ENCODE measurements around the gene FAHD1.
"Not testable (repeated sequence)": the region's sequence is repeated elsewhere in the genome, so short reads cannot be mapped to it uniquely, and the experiment has no call there.

The FAHD1 gene

DNA sequence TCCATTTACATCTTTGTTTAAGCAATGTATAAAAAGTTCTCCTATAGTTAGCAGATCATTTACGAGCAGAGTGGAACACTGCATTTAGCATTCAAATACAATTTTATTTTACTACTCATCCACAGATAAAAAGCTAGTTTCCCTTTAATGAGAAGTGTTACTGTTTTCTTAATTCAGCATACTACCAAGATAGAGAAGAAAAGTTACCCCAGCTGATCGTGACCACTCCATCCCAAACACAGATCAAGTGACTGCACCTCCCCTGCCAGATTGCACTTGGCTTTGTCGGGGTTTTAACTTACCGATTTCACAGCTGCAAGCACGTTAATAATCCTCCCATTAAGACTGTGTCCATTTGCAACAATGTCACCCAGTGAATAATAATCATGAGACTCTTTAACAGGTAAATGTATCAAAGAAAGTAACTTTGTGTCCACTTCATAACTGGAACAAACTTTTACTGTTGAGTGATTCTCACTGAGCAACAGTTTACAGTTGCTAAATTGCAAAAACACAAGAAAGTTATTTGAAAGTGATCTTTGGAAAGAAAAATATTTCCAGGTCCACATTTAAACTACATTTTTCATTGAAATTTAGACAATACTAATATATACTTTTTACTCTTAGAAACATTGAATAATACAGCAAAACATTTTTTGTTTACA is 30.6 kb downstream of the FAHD1 start:
- no peak for DNase-seq

DNA sequence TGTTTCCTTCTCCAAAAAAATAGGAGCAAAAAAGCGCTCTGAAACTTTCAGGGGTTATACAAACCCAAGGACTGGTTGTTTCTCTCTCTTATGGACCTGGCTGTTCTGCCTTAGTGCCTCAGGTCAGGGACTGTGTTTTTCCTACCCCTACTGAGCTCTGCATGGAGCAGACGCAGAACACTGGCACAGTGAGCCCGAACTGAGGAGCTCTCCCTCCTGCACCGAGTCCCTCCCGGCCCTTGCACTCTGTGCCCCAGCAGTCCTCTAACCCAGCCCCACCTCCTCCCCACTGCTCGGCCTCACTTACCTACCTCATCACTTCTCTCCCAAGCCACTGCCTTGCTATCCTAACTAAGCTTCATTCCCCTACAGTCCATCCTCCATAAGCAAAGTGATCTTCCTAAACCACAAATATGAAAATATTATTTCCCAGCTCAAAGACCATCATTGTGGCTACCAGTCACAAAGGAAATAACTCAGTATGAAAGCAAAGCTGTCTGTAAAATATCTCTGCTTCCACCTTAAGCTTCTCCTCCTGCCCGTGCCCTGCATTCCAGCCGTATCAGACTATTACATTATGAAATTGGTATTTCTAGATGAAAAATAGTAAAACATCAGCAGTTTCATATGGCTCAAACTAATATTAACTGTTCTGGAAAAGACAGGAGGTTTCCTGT is 31.3 kb downstream of the FAHD1 start:
- peak; percentile 52 for DNase-seq

DNA sequence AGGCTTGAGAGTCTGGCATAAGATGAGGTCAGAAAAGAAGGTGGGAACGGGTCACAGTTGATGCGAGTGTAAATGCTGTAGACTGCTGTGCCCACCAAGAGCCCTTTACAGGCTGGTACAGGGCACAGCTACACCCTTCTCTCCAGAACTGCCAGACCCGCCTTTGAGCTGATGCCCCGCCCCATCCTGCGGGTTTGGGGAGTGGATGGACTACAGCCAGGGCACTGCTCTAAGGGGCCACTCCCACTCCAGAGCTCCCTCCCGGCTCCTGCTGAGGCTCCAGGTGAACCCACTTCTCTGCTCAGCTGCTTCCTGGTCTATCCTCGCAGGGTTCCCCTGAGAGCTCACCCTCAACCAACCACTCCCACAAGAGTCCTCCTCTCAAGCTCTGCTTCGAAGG is 32.6 kb downstream of the FAHD1 start:
- DNase-seq: no peak

DNA sequence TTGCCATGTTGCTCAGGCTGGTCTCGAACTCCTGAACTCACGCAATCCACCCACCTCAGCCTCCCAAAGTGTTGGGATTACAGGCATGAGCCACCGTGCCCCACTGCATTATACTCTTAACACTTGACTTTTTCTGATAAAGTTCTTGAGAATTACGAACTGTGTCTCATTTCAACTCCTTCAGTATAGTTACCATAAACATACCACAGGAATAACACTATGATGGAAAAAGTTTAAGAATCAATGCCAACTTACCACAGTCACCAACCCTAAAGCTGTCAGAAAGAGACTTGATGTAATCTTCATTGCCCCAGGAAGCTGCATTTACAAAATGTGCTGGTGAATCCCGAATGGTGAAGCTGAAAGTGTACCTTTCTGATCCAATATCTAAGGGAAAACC is 34.7 kb downstream of the FAHD1 start:
- DNase-seq: no peak

DNA sequence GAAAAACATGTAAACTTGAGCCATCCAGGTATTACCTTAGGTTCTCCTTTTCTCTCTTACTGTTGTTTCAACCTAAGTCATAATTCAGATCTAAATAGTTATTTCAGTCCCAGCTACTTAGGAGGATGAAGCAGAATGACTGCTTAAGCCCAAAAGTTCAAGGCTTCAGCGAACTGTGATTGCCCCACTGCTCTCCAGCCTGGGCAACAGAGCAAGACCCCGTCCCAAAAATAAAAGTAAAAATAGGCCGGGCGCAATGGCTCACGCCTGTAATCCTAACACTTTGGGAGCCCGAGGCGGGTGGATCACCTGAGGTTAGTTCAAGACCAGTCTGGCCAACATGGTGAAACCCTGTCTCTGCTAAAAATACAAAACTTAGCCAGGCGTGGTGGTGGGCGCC is 35.4 kb downstream of the FAHD1 start:
- DNase-seq: no peak

DNA sequence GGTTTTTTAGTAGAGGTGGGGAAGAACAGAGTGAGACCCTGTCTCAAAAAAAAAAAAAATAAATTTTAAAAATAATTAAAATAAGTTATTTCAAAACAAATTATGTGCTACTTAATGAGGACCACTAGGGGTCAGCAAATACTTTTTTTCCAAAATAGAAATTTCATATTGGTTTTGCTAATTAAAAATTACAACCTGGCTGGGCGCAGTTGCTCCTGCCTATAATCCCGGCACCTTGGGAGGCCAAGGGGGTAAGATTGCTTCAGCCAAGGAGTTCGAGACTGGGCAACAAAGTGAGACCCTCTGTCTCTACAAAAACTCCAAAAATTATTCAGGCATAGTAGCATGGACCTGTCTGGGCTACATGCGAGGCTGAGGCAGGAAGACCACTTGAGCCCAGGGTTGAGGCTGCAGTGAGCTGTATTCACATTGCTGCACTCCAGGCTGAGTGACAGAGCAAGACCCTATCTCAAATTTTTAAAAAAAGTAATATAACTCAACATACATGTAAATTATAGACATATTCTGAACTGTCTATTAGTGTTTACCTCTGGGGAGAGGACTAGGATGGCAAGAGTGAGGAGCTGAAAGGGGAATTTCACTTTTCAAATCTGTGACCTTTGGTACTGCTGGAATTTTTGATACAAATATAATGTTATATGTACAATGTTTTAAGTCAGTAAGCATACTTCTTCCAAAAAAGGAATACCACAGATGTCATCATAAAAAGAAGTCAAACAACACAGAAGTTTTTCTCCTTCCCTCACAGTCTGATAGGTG is 36.9 kb downstream of the FAHD1 start:
- peak; percentile 36 for DNase-seq

DNA sequence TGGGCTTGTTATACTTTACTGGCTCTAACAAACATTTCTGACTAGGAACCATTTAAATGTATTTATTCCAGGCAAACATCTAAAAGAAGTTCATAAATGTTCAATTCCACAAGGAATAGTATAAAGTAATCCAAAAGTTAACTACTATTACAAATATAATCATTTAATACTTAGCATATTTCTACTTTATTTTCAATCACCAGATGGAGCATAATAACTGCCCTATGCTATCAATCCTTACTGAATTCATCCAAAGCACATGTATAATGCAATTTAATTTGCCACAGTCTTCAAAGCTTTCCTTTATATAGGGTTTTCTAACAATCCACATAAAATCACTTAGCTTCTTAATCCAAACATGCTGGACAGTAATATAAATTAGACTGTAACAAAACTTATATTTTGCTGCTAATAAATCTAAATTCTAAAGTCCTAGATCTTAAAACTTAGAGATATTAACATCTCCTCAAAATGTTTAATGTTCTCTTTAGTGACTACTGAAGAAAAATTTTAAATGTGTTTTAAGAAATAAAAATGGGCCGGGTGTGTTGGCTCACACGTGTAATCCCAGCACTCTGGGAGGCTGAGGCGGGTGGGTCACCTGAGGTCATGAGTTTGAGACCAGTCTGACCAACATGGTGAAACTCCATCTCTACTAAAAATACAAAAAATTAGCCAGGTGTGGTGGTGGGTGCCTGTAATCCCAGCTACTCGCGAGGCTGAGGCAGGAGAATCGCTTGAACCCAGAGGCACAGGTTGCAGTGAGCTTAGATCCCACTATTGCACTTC is 39.1 kb downstream of the FAHD1 start:
- DNase-seq: no peak

DNA sequence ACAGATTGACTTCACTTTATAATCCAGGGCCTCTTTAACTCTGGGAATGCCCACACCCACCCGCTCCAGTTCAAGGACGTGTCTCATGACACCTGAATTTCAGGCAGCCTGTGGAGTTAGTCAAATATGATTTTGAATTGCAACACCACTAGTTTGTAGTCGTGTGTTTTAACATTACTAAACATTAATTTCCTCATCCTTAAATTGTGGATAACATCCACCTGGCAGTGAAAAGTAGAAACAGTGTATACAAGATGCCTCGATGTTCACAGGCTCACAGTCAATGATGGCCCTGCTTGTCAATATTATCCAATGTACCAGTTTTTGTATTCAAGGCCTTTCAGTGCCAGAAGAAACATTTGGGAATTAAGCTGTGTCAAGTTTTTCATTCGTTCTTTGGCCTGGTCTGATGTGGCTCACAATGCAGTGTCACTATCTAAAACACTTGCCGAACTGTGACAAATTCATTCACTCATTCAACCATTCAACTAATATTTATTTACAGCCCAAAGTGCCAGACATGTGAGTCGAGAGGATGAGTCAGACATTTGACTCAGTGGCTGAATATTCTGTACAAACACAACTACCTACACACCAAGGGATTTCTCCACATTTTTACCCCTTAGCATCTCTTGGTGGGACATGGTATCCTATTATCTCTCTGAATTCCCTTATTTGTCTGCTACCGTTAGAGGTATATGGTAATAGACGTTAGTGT is 43.5 kb downstream of the FAHD1 start:
- peak; percentile 56 for DNase-seq

DNA sequence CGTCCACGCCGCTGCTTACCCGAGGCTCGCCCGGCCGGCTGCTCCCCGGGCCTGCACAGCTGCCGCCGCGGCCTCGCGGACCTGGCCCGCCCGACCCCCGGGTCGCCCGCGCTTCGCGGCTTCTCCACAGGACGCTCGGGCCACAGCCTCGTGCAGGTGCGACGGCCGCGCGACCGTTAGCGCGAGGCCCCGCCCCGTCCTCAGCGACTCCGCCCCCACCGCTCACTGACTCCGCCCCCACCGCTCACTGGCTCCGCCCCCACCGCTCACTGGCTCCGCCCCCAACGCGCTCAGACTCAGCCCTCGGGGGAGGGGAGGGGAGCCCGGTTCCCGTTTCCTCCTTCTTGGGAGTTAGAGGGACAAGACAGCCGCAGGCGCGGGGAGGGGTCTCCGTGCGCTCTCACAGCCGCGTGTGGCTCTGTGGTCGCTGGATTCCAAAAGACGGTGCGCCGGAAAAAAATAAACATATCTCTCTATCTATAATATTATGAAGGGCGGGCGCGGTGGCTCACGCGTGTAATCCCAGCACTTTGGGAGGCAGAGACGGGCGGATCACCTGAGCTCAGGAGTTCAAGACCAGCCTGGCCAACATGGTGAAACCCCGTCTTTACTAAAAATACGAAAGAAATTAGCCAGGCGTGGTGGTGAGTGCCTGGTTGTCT is 45.1 kb downstream of the FAHD1 start, which contains the start of gene MEIOB:
MEIOB (minus strand) TSS at position 191 of the 662 bp plus-strand sequence. CDS start 3,989 bp downstream, outside the sequence.
- DNase-seq: peak; percentile 40

DNA sequence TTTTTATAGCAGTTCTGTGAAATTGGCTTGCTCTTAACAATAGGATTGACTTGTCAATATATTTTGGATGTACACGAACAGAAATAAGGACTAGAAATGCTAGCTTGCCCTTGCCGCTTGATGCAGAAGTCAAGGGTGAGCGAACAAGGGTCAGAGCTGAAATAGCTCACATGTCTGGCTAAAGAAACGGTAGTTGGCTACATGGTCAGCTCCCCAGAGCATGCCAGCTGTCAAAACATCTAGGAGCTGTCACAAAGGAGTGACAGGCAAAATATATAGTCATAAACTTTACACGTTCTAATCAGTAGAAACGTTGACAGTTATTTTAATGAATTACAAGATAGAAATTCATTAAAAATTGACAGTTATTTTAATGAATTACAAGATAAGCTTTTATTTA is 47.8 kb downstream of the FAHD1 start:
- DNase-seq: no peak

DNA sequence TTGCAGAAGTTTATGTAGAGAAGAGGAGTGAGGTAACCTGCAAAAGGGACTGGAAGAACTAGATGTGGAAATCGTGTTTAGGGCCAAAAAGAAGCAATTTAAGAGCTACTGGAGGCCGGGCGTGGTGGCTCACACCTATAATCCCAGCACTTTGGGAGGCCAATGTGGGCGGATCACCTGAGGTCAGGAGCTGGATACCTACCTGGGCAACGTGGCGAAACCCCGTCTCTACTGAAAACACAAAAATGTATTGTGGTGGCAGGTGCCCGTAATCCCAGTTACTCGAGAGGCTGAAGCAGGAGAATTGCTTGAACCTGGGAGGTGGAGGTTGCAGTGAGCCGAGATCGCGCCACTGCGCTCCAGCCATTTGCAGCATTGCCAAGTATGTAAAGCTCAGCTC is 49.1 kb downstream of the FAHD1 start:
- DNase-seq: not testable (repeated sequence)

DNA sequence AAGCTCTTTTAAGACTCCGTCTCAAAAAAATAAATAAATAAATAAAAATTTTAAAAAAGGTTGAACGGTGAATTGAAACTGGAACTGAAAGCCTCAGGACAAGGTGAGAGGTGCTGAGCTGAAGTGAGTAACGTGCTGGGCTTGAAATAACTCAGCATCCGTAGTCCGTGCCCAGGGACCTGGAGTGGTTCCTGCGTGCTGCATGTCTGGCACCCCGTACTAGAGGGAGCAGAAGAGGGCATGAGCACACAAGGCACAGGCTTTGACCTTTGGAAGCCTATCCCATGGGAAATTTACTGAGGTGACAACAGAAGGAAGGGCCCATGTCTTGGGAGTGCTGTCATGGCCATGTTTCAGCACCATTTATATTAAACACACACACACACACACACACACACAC is 49.5 kb downstream of the FAHD1 start:
- no peak for DNase-seq

DNA sequence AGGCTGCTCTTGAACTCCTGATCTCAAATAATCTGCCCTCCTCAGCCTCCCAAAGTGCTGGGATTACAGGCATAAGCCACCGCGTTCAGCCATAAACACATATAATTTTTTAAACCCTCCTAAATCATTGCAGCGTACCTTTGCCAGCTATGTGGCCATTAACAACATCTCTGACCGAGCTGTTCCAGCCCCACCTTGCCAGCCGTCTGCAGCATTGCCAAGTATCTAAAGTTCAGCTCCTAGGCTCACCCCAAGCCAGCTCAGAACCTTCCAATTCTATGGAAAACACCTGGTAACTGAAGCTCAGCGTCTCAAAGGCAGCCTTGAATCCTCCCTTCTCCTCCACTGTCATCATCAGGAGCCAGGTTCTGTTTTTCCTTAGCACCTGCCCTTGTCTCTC is 50.1 kb downstream of the FAHD1 start:
- no peak for DNase-seq

DNA sequence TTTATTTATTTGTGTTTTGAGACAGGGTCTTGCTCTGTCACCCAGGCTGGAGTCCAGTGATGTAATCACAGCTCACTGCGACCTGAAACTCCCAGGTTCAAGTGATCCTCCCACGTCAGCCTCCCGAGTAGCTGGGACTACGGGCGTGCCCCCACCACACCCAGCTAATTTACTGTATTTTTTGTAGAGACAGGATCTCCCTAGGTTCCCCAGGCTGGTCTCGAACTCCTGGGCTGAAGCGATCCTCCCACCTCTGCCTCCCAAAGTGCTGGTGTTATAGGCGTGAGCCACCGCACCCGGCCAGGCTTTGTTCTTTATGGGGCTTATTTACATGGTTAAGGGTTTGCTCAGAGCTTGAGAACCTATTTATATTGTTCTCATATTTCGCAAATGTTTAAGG is 50.8 kb downstream of the FAHD1 start:
- DNase-seq: no peak

DNA sequence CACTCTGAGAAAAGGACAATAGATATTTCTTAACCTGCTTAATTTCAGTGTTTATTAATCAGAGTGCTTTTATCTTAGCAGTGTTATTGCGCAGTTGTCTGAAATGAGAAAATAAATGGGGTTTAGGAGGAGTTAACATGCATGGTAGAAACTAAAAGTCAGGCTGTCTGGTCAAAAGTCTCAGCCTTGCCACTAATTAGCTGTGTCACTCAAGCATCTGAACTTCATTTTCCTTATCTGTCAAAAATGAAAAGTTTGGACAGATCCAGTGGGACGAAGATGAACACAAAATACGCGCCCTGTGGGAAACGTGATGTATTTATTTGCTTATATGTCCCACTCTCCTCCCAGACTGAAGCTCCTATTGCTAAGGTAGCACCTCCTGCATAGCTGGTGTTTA is 51.2 kb downstream of the FAHD1 start:
- DNase-seq: no peak

Measured in fibroblast of upper back skin (primary cell).